HEK293 (cell line): ENCODE results near the gene SLC12A3.
"Not testable (repeated sequence)": the region's sequence is repeated elsewhere in the genome, so short reads cannot be mapped to it uniquely, and the experiment has no call there.

Experiments
- CTCF ChIA-PET: fragments of 350-600 bp; formaldehyde crosslinking; extraction: SDS; loops from one replicate; lab custom pipeline; 2021; ENCODE audit warnings: antibody characterized with exemption; lab: Yijun Ruan, JAX
- POLR2A ChIA-PET: fragments of 300-600 bp; formaldehyde crosslinking; extraction: SDS; loops from one replicate; lab custom pipeline; 2020; ENCODE audit warnings: antibody characterized with exemption, inconsistent platforms; lab: Yijun Ruan, JAX
- H3K27ac ChIP-seq: fragments of 200-500 bp; sonication (Bioruptor generic); 2 replicates; pipeline ENCODE4 v1.5.1; 2014; ENCODE audit warnings: low read depth, low read length, control low read depth, inconsistent platforms; ENCODE audit errors: extremely low read depth
- H3K36me3 ChIP-seq, 2 experiments: fragments of 200-500 bp in 1 of 2; sonication (Bioruptor generic) in 1 of 2; 1 replicate in 1 of 2; 2 replicates in 1 of 2; pipeline ENCODE4 v1.5.1; 2014 to 2017; ENCODE audit warnings: inconsistent platforms in 2 of 2, low read length in 2 of 2; ENCODE audit not compliant: control insufficient read depth in 2 of 2, insufficient read depth in 1 of 2
- H3K4me1 ChIP-seq: fragments of 200-500 bp; sonication (Bioruptor generic); 2 replicates; pipeline ENCODE4 v1.5.1; 2014; ENCODE audit warnings: mild to moderate bottlenecking, low read length, inconsistent platforms; ENCODE audit not compliant: control insufficient read depth, insufficient read depth
- H3K4me3 ChIP-seq: 2 replicates; pipeline ENCODE4 v1.5.1; 2011; ENCODE audit warnings: low read depth, mild to moderate bottlenecking, control low read depth, low read length, moderate library complexity
- H3K9me3 ChIP-seq: fragments of 200-500 bp; sonication (Bioruptor generic); 2 replicates; pipeline ENCODE4 v1.5.1; 2014; ENCODE audit warnings: low read depth, low read length, inconsistent platforms; ENCODE audit not compliant: control insufficient read depth, insufficient read depth
- HIC1 ChIP-seq: fragments of 450-650 bp; formaldehyde crosslinking; IDR thresholded peaks from 2 replicates; pipeline ENCODE4 v1.5.1; 2016; ENCODE audit warnings: missing biosample characterization, missing genetic modification characterization
- OVOL3 ChIP-seq: fragments of 450-650 bp; formaldehyde crosslinking; IDR thresholded peaks from 2 replicates; pipeline ENCODE4 v1.5.1; 2016; ENCODE audit warnings: missing biosample characterization, missing genetic modification characterization
- SALL2 ChIP-seq: fragments of 450-650 bp; formaldehyde crosslinking; IDR thresholded peaks from 2 replicates; pipeline ENCODE4 v1.5.0; 2017; ENCODE audit warnings: missing biosample characterization, mild to moderate bottlenecking, missing genetic modification characterization, borderline replicate concordance
- ZFP37 ChIP-seq: fragments of 450-650 bp; formaldehyde crosslinking; IDR thresholded peaks from 2 replicates; pipeline ENCODE4 v1.5.1; 2016; ENCODE audit warnings: missing biosample characterization, missing genetic modification characterization
- ZNF394 ChIP-seq: fragments of 450-650 bp; formaldehyde crosslinking; IDR thresholded peaks from 2 replicates; pipeline ENCODE4 v1.5.1; 2016; ENCODE audit warnings: missing biosample characterization, missing genetic modification characterization, mild to moderate bottlenecking, moderate library complexity, borderline replicate concordance
- ZNF624 ChIP-seq: fragments of 450-650 bp; formaldehyde crosslinking; IDR thresholded peaks from 2 replicates; pipeline ENCODE4 v1.5.1; 2017; ENCODE audit warnings: missing biosample characterization, missing genetic modification characterization
- ZNF629 ChIP-seq: fragments of 450-650 bp; formaldehyde crosslinking; IDR thresholded peaks from 2 replicates; pipeline ENCODE4 v1.5.1; 2017; ENCODE audit warnings: missing biosample characterization, missing genetic modification characterization
- ZNF76 ChIP-seq: fragments of 450-650 bp; formaldehyde crosslinking; IDR thresholded peaks from 2 replicates; pipeline ENCODE4; 2016; ENCODE audit warnings: low read depth, missing biosample characterization, missing genetic modification characterization, borderline replicate concordance
- ZNF830 ChIP-seq: fragments of 450-650 bp; IDR thresholded peaks from 2 replicates; pipeline ENCODE4 v1.5.0; 2018; ENCODE audit warnings: missing biosample characterization, missing genetic modification characterization, low read depth, mild to moderate bottlenecking, moderate library complexity
- ZNF843 ChIP-seq: fragments of 450-650 bp; formaldehyde crosslinking; IDR thresholded peaks from 2 replicates; pipeline ENCODE4 v1.5.1; 2016; ENCODE audit warnings: missing biosample characterization, missing genetic modification characterization
- TF ChIP-seq, protein P1 (sequence below): fragments of 450-650 bp; formaldehyde crosslinking; IDR thresholded peaks from 2 replicates; pipeline ENCODE4 v1.5.1; 2016; ENCODE audit warnings: missing biosample characterization, missing genetic modification characterization
- TF ChIP-seq, protein P2 (sequence below): fragments of 450-650 bp; formaldehyde crosslinking; IDR thresholded peaks from 2 replicates; pipeline ENCODE4 v1.5.1; 2017; ENCODE audit warnings: missing biosample characterization, missing genetic modification characterization

SLC12A3 gene

DNA sequence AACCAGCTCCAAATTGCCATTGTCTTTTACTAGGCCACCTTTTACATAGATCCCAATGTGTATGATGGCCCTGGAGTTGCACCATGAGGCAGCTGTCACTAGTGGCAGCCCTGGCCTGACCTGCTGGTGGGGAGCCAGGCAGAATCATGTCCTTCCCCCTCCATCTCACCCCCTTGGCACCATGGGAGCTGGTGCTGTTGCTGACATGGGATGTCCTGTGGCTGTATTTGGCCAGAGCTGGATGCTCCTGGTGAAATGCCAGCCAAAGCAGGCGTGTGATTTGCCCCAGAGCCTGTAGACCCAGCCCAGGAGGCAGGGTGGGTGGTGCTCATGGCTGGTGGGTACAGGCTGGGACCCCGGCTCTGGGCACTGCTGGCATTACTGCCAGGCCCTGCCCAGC, 18.6 kb downstream of the SLC12A3 start:
- H3K36me3 ChIP-seq: no peaks in the 10 kb centered on the region
- CTCF ChIA-PET: no interaction called here
- TF ChIP-seq ZNF394 (no peak), SALL2 (no peak), HIC1 (tag by site-specific recombination) (no peak), ZNF843 (no peak)
- TF ChIP-seq, protein P1, sequence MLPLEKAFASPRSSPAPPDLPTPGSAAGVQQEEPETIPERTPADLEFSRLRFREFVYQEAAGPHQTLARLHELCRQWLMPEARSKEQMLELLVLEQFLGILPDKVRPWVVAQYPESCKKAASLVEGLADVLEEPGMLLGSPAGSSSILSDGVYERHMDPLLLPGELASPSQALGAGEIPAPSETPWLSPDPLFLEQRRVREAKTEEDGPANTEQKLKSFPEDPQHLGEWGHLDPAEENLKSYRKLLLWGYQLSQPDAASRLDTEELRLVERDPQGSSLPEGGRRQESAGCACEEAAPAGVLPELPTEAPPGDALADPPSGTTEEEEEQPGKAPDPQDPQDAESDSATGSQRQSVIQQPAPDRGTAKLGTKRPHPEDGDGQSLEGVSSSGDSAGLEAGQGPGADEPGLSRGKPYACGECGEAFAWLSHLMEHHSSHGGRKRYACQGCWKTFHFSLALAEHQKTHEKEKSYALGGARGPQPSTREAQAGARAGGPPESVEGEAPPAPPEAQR (tag by site-specific recombination): no peak
- TF ChIP-seq, all 188 proteins: peak for 0
- Histone ChIP-seq H3K4me1 (no peaks in the 10 kb centered on the region), H3K4me3 (no peak overlapping the region), H3K9me3 (no peaks in the 10 kb centered on the region), H3K27ac (no peak overlapping the region)
- POLR2A ChIA-PET: interaction anchor here (0.8 kb wide), 2 partner anchors 48 to 82 kb away, joined by 3 read pairs; partner anchors contain the start of gene HERPUD1

DNA sequence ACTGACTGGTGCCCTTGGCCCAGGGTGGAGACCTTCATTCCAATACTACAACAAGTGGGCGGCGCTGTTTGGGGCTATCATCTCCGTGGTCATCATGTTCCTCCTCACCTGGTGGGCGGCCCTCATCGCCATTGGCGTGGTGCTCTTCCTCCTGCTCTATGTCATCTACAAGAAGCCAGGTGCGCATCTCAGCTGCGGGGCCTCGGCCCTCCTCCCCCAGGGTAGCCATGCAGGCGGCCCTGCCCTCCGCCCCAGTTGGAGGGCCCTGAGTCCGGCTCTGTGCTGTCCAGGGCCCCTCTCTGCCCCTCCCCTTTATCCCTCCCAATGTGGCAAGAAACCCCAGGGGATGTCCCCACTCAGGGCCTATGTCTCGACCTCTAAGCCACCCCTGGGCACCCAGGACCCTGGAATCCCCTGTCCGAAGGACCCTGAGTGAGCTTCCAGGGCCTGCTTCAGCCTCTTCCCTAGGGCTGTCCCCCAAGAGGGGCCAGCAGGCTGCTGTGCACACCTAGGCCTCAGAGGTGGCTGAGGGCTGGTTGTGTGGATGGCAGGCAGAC, 19.1 kb downstream of the SLC12A3 start:
- POLR2A ChIA-PET: interaction anchor here (0.8 kb wide), 1 partner anchor 48 kb away, joined by 3 read pairs; the partner anchor contains the start of gene HERPUD1
- Histone ChIP-seq H3K27ac (no peak overlapping the region), H3K36me3 (no peaks in the 10 kb centered on the region), H3K4me1 (no peaks in the 10 kb centered on the region), H3K9me3 (no peaks in the 10 kb centered on the region), H3K4me3 (no peak overlapping the region)
- CTCF ChIA-PET: no interaction called here
- no peak for TF ChIP-seq OVOL3 (tag by site-specific recombination)
- no peak for TF ChIP-seq ZNF624 (tag by site-specific recombination)
- TF ChIP-seq ZNF629 (tag by site-specific recombination): no peak
- no peak for TF ChIP-seq ZNF76 (tag by site-specific recombination)
- TF ChIP-seq ZNF830 (tag by site-specific recombination): no peak
- no peak for TF ChIP-seq ZFP37 (tag by site-specific recombination)
- TF ChIP-seq, protein P2, sequence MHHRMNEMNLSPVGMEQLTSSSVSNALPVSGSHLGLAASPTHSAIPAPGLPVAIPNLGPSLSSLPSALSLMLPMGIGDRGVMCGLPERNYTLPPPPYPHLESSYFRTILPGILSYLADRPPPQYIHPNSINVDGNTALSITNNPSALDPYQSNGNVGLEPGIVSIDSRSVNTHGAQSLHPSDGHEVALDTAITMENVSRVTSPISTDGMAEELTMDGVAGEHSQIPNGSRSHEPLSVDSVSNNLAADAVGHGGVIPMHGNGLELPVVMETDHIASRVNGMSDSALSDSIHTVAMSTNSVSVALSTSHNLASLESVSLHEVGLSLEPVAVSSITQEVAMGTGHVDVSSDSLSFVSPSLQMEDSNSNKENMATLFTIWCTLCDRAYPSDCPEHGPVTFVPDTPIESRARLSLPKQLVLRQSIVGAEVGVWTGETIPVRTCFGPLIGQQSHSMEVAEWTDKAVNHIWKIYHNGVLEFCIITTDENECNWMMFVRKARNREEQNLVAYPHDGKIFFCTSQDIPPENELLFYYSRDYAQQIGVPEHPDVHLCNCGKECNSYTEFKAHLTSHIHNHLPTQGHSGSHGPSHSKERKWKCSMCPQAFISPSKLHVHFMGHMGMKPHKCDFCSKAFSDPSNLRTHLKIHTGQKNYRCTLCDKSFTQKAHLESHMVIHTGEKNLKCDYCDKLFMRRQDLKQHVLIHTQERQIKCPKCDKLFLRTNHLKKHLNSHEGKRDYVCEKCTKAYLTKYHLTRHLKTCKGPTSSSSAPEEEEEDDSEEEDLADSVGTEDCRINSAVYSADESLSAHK: no peak

GRCh38 chr16:56884929-56885328, 19.9 kb downstream of the SLC12A3 start:
- H3K4me1 ChIP-seq, H3K4me3 ChIP-seq, H3K27ac ChIP-seq, H3K36me3 ChIP-seq, H3K9me3 ChIP-seq: not testable (repeated sequence)
- POLR2A ChIA-PET: interaction anchor here (0.6 kb wide), 1 partner anchor 434 kb away, joined by 3 read pairs; the partner anchor contains the start of gene NUDT21
- CTCF ChIA-PET: interaction anchor here (1.1 kb wide), 1 partner anchor 10 kb away, joined by 4 read pairs; no protein-coding TSS in a partner anchor
